Ishikawa (cell line): Measurements from ENCODE around the gene KRAS.

Experiments used
- CEBPB ChIP-seq: IDR thresholded peaks from 2 replicates; pipeline ENCODE4 v1.6.1; 2012
- CREB1 ChIP-seq: IDR thresholded peaks from 2 replicates; pipeline ENCODE4 v1.6.1; 2012; ENCODE audit warnings: low read depth
- EGR1 ChIP-seq: IDR thresholded peaks from 2 replicates; pipeline ENCODE4 v1.6.1; 2012
- EP300 ChIP-seq: IDR thresholded peaks from 2 replicates; pipeline ENCODE4 v1.6.1; 2012; ENCODE audit warnings: borderline replicate concordance
- FOXM1 ChIP-seq: IDR thresholded peaks from 2 replicates; pipeline ENCODE4 v1.6.1; 2012; ENCODE audit warnings: low read depth, borderline replicate concordance
- MAX ChIP-seq: IDR thresholded peaks from 2 replicates; pipeline ENCODE4 v1.6.1; 2012
- NFIC ChIP-seq: IDR thresholded peaks from 2 replicates; pipeline ENCODE4 v1.6.1; 2012
- RAD21 ChIP-seq: IDR thresholded peaks from 2 replicates; pipeline ENCODE4 v1.6.1; 2012; ENCODE audit warnings: low read depth
- REST ChIP-seq: IDR thresholded peaks from 2 replicates; pipeline ENCODE4 v1.6.1; 2012; ENCODE audit warnings: low read depth, mild to moderate bottlenecking
- TAF1 ChIP-seq: IDR thresholded peaks from 2 replicates; pipeline ENCODE4 v1.6.1; 2012; ENCODE audit warnings: low read depth, mild to moderate bottlenecking
- TCF12 ChIP-seq: IDR thresholded peaks from 2 replicates; pipeline ENCODE4 v1.6.1; 2012; ENCODE audit warnings: low read depth
- TEAD4 ChIP-seq: IDR thresholded peaks from 2 replicates; pipeline ENCODE4 v1.6.1; 2012
- YY1 ChIP-seq: IDR thresholded peaks from 2 replicates; pipeline ENCODE4 v1.6.1; 2012; ENCODE audit warnings: low read depth
- ZBTB7A ChIP-seq: IDR thresholded peaks from 2 replicates; pipeline ENCODE4 v1.6.1; 2012; ENCODE audit warnings: low read depth
- TF ChIP-seq, protein P1 (sequence below): IDR thresholded peaks from 2 replicates; pipeline ENCODE4 v1.6.1; 2012

The KRAS gene

DNA sequence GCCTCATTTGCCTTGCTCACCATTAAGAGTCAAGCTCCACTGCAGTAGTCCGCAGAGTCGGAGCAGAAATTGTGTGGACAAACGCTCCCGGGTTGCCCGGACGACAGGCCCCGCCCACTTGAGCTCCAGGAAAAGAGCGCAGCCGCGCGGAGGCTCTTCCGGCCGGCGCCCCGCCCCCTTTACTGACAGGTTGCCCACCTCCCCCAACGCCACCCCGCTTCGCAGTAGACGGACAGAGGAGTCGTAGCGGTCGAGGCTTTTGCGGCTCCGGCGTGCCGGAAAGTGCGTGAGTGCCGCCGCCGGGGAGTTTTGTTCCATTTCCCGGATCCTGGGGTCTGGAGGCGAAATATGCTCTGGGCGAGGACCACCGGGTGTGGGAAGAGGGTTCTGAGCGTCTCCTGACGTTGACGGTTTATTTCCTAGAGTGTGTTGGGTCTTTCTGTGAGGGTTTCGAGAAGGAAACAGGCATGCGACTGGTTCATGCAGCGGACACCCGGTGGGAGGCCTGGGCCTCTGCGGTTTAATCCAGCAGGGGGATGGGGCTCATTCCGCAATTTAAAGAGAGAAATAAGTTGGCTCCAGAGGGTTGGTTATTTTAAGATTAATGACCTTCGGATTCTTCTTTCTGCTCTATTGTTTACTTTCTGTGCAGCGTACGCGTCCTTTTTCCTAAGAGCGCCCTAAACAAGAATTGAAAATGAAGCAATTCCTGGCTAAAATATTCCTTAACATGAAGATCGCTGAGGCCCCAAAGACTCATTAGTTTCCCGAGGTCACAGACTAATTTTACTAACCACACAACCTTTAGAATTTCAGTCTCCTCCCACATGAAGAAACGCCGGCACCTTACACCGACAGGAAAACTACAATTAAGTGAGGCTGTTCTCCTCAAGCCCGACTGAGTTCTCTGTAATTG, 55.4 kb downstream of the KRAS start, which contains the start of the genes DNAI7 and ETFRF1:
Gene DNAI7, minus strand, starts transcription at position 105 of the 916 bp plus-strand sequence. Its CDS starts 82 bp downstream, at position 23.
Gene ETFRF1, plus strand, starts transcription at position 182 of the 916 bp plus-strand sequence. CDS start 8,720 bp downstream, outside the sequence.
- TF ChIP-seq REST (no peak), NFIC (no peak), CREB1 (0 out of 2 replicates have a peak, but pooled peaks have one; percentile 26), EGR1 (no peak), CEBPB (no peak), FOXM1 (no peak), TEAD4 (peak; percentile 19), TCF12 (no peak), ZBTB7A (no peak; the same call in 1 of the 2 replicates), MAX (peak; percentile 55), EP300 (peak; percentile 19; the same call in 1 of the 2 replicates), YY1 (no peak), TAF1 (peak; percentile 85), RAD21 (no peak)
- TF ChIP-seq, protein P1, sequence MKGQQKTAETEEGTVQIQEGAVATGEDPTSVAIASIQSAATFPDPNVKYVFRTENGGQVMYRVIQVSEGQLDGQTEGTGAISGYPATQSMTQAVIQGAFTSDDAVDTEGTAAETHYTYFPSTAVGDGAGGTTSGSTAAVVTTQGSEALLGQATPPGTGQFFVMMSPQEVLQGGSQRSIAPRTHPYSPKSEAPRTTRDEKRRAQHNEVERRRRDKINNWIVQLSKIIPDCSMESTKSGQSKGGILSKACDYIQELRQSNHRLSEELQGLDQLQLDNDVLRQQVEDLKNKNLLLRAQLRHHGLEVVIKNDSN: peak; percentile 9; the same call in 1 of the 2 replicates

DNA sequence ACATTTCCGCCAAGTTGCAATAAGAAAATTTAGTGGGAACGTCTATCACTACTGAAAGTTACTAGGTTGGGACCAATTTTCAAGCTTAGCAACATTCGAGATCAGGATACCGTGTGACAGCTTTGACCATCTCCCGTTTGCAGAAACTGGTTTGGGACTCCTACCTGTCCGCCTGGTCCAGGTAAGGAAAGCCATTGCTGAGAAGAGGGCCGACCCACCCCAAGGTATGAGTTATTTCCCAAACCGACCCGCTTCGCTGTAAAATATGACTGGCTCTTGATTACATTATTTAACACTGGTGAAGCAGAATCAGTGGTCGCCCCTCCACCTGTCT, 56.0 kb downstream of the KRAS start:
- TF ChIP-seq EP300 (no peak), NFIC (no peak), TEAD4 (no peak), CEBPB (no peak), TAF1 (no peak), YY1 (no peak), FOXM1 (no peak), CREB1 (no peak)

- TF ChIP-seq TCF12 (no peak), ZBTB7A (no peak), TEAD4 (no peak), EGR1 (no peak), EP300 (no peak), CEBPB (no peak), FOXM1 (no peak), YY1 (no peak)
- TF ChIP-seq, protein P1: no peak
Measured at GRCh38 chr12:25194214-25194613, 56.5 kb downstream of the KRAS start.

GRCh38 chr12:25190793-25191192, 59.9 kb downstream of the KRAS start:
- TF ChIP-seq REST (no peak), FOXM1 (no peak), EGR1 (no peak), TAF1 (no peak), TCF12 (no peak), EP300 (no peak), CEBPB (no peak), NFIC (no peak), MAX (no peak), CREB1 (no peak), TEAD4 (no peak), ZBTB7A (no peak), YY1 (no peak)

DNA sequence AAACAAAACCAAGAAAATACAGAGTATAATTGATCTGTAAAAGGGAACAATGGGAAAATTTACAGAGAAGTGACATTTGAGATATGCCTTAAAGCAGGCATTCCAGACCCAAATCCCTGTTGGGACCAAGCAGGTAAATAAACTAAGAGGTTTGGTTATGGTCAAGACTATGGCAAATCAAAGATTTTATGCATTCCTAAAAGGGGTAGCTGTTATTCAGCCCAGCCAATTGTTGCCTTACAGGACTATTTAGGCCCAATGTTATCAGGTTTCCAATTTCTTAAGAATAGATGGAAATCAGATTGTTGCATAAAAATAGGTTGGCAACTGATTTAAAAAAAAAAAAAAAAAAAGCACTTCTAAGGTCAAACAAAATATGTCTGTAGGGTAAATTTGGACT, 61.1 kb downstream of the KRAS start:
- no peak for TF ChIP-seq EGR1
- no peak for TF ChIP-seq ZBTB7A
- TF ChIP-seq REST: no peak
- no peak for TF ChIP-seq CEBPB
- TF ChIP-seq TCF12: no peak
- TF ChIP-seq EP300: no peak
- no peak for TF ChIP-seq YY1
- TF ChIP-seq RAD21: no peak
- TF ChIP-seq CREB1: no peak
- no peak for TF ChIP-seq MAX
- no peak for TF ChIP-seq FOXM1
- no peak for TF ChIP-seq TEAD4
- TF ChIP-seq TAF1: no peak
- no peak for TF ChIP-seq NFIC
- TF ChIP-seq, protein P1: no peak
